Measurements from ENCODE around the gene ZNF467.

Gene ZNF467

DNA sequence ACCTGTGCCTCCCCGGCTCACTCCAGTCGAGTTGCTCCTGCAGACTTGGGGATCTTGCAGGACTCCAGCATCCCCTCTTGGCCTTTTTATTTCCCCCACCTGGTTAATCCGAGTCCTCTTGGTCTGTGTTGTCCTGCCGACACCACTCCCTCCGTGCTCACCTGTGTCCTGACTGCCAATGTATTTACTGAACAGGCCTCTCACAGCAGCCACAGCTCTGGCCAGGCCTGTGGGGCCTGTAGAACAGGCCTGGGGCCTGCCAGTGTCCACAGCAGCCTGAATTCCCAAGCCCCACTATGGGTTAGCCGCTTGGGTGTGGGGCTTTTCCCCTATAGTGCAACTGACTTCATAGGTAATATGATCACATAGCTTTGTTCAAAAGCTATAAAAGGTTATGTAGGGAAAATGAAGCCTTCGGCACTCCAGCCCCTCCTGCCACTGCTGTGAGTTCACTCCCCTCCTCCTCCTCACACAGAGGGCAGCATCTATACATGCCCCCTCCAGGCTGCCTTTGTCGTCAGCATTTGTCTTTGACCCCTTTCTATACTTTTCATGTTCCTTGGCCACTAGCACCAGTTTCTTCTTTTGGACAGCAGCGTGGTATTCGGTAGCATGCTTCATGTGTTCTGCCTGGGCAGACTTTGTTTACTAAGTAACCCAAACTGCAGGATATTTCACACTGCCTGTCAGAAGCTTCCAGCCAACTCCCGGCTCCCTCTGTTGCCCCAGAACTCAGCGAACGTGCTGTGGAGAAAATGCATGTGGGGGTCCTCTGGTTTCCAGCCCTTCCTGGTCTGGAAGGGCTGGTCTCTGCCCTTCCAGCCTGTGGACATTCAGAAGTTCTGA, 46.1 kb downstream of the ZNF467 start:
- no peak overlapping the region for H3K27ac ChIP-seq (ENCODE audit: low read length)
- H3K4me1 ChIP-seq (ENCODE audit: control insufficient read depth, insufficient read depth, low read length), result no peaks in the 10 kb centered on the region
- WGBS (ENCODE audit: insufficient coverage, insufficient read length), result no CpG with 5 or more reads among the region's 13 CpGs
- H3K36me3 ChIP-seq (ENCODE audit: control insufficient read depth, insufficient read depth, low read length), result peaks cover 15% of the 10 kb centered on the region
- no peaks in the 10 kb centered on the region for H3K9me3 ChIP-seq (ENCODE audit: control insufficient read depth, insufficient read depth, low read length)
- DNase-seq (ENCODE audit: low read depth, low spot score), result no peak
- H3K27me3 ChIP-seq (ENCODE audit: control insufficient read depth, insufficient read depth, low read length), result no peaks in the 10 kb centered on the region
- H3K4me3 ChIP-seq (ENCODE audit: low read length), result no peak overlapping the region

DNA sequence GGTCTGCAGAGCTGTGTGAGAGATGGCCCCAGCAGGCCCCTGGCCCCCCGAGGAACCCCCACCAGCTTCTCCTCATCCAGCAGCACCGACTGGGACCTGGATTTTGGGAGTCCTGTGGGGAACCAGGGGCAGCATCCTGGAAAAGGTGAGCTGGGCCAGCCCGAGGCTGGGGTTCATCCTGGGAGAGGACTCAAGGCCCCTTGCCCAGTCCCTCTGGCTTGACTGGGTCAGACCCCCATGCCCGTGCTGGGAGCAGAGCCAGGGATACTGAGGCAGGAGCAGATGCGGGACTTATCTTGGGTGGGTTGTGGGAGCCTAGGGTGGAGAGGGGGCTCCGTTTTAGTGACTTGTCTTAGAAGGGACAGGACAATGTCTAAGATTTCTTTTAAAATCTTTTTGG, 47.5 kb downstream of the ZNF467 start:
- Histone ChIP-seq H3K9me3 (ENCODE audit: control insufficient read depth, insufficient read depth, low read length) (no peaks in the 10 kb centered on the region), H3K4me1 (ENCODE audit: control insufficient read depth, insufficient read depth, low read length) (no peaks in the 10 kb centered on the region), H3K27ac (ENCODE audit: low read length) (no peak overlapping the region), H3K4me3 (ENCODE audit: low read length) (no peak overlapping the region), H3K27me3 (ENCODE audit: control insufficient read depth, insufficient read depth, low read length) (no peaks in the 10 kb centered on the region), H3K36me3 (ENCODE audit: control insufficient read depth, insufficient read depth, low read length) (peaks cover 21% of the 10 kb centered on the region)
- WGBS (ENCODE audit: insufficient coverage, insufficient read length), result no CpG with 5 or more reads among the region's 6 CpGs
- no peak for DNase-seq (ENCODE audit: low read depth, low spot score)

DNA sequence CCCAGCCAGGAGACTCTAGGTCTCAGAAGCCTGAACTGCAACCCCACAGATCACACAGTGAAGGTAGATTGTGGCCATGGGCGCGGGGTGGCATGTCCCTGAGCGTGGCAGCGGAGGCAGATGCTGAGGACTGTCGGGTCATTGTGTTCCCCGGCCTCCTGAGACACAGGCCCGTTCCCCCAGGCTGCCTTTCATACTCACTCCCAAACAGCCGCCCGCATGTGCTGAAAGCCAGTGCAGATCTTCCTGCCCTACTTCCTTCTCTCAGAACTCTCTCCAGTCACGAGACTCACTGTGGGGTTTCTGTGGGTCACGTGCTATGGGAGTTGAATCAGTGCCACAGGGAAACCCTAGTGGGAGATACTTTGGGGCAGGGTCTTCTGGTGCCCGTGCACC, 48.0 kb downstream of the ZNF467 start:
- Histone ChIP-seq H3K36me3 (ENCODE audit: control insufficient read depth, insufficient read depth, low read length) (peaks cover 23% of the 10 kb centered on the region), H3K27ac (ENCODE audit: low read length) (no peak overlapping the region), H3K4me1 (ENCODE audit: control insufficient read depth, insufficient read depth, low read length) (no peaks in the 10 kb centered on the region), H3K27me3 (ENCODE audit: control insufficient read depth, insufficient read depth, low read length) (no peaks in the 10 kb centered on the region), H3K4me3 (ENCODE audit: low read length) (no peak overlapping the region), H3K9me3 (ENCODE audit: control insufficient read depth, insufficient read depth, low read length) (no peaks in the 10 kb centered on the region)
- WGBS (ENCODE audit: insufficient coverage, insufficient read length), result no CpG with 5 or more reads among the region's 12 CpGs
- no peak for DNase-seq (ENCODE audit: low read depth, low spot score)

DNA sequence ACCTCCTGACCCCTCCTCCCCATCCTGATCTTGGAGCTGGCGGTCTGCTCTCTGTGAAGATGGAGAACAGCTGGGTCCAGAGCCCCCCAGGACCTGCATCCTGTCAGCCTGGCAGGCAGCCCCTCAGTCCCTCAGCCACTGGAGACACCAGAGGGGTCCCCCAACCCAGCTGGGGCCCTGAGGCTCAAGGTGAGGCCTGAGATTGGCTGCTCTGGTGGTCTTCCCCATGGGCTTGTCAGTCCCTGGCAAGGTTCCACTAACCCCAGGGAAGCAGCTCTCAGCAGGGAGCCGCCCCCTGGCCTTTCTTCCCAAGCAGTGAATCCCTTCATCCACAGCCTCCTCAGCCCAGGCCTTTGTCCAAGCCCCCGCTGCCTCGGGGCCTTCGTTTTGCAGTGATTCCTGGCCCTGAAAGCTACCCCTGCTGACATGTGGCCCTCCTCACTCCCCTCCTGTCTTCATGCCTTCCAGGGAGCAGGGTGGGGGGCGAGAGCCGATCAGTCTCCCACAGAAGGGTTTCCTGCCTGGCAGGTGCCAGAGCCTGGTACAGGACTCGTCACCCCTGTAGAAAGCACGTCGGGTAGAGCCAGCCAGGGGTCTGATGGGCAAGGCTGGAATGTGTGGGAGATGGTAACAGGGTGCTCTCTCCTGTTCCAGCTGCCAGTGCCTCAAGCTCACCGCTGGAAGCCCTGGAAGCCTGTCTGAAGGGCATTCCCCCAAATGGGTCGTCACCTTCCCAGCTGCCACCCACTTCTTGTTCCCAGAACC, 48.5 kb downstream of the ZNF467 start:
- peaks cover 23% of the 10 kb centered on the region for H3K36me3 ChIP-seq (ENCODE audit: control insufficient read depth, insufficient read depth, low read length)
- no peak overlapping the region for H3K27ac ChIP-seq (ENCODE audit: low read length)
- no peaks in the 10 kb centered on the region for H3K4me1 ChIP-seq (ENCODE audit: control insufficient read depth, insufficient read depth, low read length)
- DNase-seq (ENCODE audit: low read depth, low spot score), result no peak
- H3K9me3 ChIP-seq (ENCODE audit: control insufficient read depth, insufficient read depth, low read length), result no peaks in the 10 kb centered on the region
- no peaks in the 10 kb centered on the region for H3K27me3 ChIP-seq (ENCODE audit: control insufficient read depth, insufficient read depth, low read length)
- no peak overlapping the region for H3K4me3 ChIP-seq (ENCODE audit: low read length)
- WGBS (ENCODE audit: insufficient coverage, insufficient read length), result no CpG with 5 or more reads among the region's 12 CpGs

DNA sequence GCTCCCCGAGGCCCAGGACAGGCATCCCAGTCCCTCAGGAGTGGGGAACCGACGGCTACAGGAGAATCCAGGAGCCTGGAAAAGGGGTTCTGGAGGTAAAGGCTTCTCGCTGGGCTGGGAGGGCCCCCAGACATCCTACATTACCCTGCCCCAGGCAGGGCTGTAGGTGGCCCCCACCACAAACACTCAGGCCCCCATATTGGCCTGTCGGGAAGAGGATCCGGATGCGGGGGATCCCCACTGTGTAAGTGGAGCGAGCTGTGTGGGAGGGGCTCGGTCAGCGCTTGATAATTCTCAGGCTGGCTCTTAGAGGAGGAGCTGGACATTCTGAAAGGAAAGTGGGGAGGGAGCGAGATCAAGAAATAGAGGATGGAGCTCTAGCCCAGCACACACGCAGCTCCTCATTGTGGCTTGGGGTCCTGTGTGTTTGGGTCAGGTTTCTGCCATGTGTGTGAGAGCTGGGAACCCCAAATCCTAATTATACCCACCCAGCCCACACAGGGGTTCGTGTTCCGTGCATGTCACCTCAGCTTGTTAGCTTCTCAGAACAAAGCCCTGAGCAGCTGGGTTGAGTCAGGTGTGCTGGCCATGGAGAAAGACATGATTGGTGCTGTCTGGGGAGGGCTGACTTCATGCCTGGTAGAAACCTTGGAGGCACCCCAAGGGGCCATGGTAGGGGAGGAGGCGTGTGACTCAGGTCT, 49.4 kb downstream of the ZNF467 start:
- H3K4me3 ChIP-seq (ENCODE audit: low read length), result no peak overlapping the region
- no peak overlapping the region for H3K27ac ChIP-seq (ENCODE audit: low read length)
- no peak for DNase-seq (ENCODE audit: low read depth, low spot score)
- peaks cover 23% of the 10 kb centered on the region for H3K36me3 ChIP-seq (ENCODE audit: control insufficient read depth, insufficient read depth, low read length)
- H3K9me3 ChIP-seq (ENCODE audit: control insufficient read depth, insufficient read depth, low read length), result no peaks in the 10 kb centered on the region
- WGBS (ENCODE audit: insufficient coverage, insufficient read length), result no CpG with 5 or more reads among the region's 15 CpGs
- no peaks in the 10 kb centered on the region for H3K4me1 ChIP-seq (ENCODE audit: control insufficient read depth, insufficient read depth, low read length)
- H3K27me3 ChIP-seq (ENCODE audit: control insufficient read depth, insufficient read depth, low read length), result no peaks in the 10 kb centered on the region

DNA sequence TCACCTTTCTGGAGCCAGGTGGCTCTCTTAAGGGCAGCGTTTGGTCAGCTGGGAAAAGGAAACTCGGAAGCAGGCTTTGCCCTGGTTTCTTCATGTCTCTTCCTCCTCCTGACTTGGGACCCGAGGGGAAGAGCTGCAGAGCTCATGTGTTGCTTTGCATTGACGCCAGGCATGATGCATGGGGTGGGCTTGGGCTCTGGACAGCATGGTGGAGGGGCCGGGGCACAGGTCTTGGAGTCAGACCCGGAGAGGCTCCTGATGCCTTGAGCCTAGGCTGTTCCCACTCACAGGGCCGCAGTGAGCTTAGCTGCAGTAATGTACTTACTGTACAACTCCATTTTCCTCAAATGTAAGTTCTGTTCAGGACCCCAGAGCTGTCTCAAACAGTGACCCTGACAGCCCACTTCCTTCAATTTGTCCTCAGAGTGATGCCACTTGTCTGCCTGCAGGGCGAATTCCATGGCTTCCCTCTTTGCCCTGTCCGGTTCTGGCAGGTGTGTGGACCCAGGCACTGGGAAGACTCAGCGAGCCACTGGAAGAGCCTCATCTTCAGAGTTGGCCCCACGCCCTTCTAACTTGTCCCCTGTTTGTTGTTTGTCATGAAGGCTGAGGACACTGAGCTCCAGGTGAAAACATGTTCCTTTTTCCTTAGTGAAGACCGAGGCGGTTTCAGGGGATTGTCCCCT, 50.2 kb downstream of the ZNF467 start:
- H3K36me3 ChIP-seq (ENCODE audit: control insufficient read depth, insufficient read depth, low read length), result peaks cover 19% of the 10 kb centered on the region
- no CpG with 5 or more reads among the region's 13 CpGs for WGBS (ENCODE audit: insufficient coverage, insufficient read length)
- no peak overlapping the region for H3K4me3 ChIP-seq (ENCODE audit: low read length)
- no peaks in the 10 kb centered on the region for H3K4me1 ChIP-seq (ENCODE audit: control insufficient read depth, insufficient read depth, low read length)
- no peaks in the 10 kb centered on the region for H3K9me3 ChIP-seq (ENCODE audit: control insufficient read depth, insufficient read depth, low read length)
- no peaks in the 10 kb centered on the region for H3K27me3 ChIP-seq (ENCODE audit: control insufficient read depth, insufficient read depth, low read length)
- H3K27ac ChIP-seq (ENCODE audit: low read length), result no peak overlapping the region
- DNase-seq (ENCODE audit: low read depth, low spot score), result no peak

DNA sequence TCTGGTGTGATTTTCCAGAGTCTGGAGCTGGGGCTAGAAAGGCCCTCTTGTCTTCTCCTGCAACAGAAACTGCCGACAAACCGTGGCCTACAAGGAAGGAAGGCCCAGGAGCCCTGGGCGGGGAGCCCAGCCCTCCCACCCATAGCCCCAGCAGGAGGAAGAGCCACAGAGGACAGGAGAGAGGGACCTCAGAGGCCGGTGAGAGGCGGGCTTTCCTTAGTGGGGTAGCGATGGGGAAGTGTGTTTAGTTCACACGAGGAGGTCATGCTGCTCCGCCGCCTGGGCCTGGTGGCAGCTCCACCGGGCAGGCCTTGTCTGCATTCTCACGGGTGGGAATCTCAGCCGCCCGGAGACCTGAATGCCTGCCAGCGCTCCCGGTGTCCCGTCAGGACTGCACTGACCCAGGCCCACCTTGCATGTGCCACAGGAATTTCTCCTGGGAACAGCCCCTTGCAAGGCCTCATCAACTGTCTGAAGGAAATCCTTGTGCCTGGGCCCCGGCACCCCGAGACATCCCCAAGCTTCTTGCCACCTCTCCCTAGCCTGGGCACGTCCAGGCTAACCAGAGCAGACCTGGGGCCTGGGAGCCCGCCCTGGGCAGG, 50.9 kb downstream of the ZNF467 start:
- H3K9me3 ChIP-seq (ENCODE audit: control insufficient read depth, insufficient read depth, low read length), result no peaks in the 10 kb centered on the region
- WGBS (ENCODE audit: insufficient coverage, insufficient read length), result no CpG with 5 or more reads among the region's 20 CpGs
- peaks cover 19% of the 10 kb centered on the region for H3K36me3 ChIP-seq (ENCODE audit: control insufficient read depth, insufficient read depth, low read length)
- H3K4me3 ChIP-seq (ENCODE audit: low read length), result no peak overlapping the region
- H3K27me3 ChIP-seq (ENCODE audit: control insufficient read depth, insufficient read depth, low read length), result no peaks in the 10 kb centered on the region
- no peaks in the 10 kb centered on the region for H3K4me1 ChIP-seq (ENCODE audit: control insufficient read depth, insufficient read depth, low read length)
- DNase-seq (ENCODE audit: low read depth, low spot score), result no peak
- H3K27ac ChIP-seq (ENCODE audit: low read length), result no peak overlapping the region

DNA sequence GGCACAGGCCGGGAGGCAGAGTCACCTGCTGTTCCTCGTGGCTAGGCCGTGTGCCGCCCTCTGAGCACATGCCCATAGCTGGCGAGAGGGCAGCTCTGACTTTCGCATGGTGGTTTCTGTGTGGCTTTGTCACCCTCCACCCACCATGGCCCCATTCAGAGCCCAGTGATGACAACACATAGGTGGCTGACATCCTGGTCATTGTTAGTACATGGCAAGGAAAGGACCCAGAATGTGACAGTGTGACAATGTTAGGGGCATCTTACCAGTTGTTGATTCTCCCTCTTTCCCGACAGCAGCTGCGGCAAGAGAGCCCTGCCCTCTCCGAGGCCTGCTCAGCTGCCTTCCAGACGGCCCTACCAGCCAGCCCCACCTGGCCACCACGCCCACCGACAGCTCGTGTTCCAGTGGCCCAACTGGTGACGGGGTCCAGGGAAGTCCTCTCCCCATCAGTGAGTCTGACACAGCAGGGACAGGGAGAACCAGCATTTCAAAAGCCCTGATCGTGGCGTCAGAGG, 52.2 kb downstream of the ZNF467 start:
- no CpG with 5 or more reads among the region's 16 CpGs for WGBS (ENCODE audit: insufficient coverage, insufficient read length)
- Histone ChIP-seq H3K36me3 (ENCODE audit: control insufficient read depth, insufficient read depth, low read length) (peaks cover 19% of the 10 kb centered on the region), H3K4me3 (ENCODE audit: low read length) (no peak overlapping the region), H3K27me3 (ENCODE audit: control insufficient read depth, insufficient read depth, low read length) (no peaks in the 10 kb centered on the region), H3K9me3 (ENCODE audit: control insufficient read depth, insufficient read depth, low read length) (no peaks in the 10 kb centered on the region), H3K4me1 (ENCODE audit: control insufficient read depth, insufficient read depth, low read length) (no peaks in the 10 kb centered on the region), H3K27ac (ENCODE audit: low read length) (no peak overlapping the region)
- DNase-seq (ENCODE audit: low read depth, low spot score), result no peak

DNA sequence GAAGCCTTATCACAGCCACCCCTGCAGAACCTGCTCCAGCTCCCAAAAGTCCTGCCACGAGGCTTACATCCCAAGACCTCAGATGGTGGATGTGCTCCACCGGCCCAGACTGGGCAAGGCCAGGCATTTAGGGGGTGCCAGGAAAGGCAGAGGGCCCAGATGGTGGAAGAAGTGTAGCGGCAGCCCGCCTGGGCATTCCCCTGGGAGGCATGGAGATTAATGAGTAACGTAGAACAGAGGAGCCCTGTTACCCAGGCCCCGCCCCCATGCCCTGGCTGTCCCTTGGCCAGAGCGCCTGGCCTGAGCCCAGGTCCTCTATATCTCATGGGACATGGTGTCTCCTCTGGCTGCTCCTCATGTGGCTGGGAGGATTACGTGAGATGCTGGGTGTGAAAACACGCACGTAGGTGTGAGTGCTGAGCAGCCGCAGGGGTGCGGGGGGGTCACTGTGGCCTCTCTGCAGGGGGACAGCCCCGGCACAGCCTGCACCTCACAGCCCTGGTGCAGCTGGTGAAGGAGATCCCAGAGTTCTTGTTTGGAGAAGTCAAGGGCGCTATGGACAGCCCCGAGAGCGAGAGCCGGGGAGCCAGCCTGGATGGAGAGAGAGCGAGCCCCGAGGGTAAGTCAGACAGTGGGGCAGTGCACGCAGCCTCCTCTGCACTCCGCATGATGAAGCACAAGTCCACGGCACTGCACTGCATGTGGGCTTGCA, 52.9 kb downstream of the ZNF467 start:
- Histone ChIP-seq H3K9me3 (ENCODE audit: control insufficient read depth, insufficient read depth, low read length) (no peaks in the 10 kb centered on the region), H3K4me1 (ENCODE audit: control insufficient read depth, insufficient read depth, low read length) (no peaks in the 10 kb centered on the region; the same call in 1 of the 2 replicates), H3K36me3 (ENCODE audit: control insufficient read depth, insufficient read depth, low read length) (peaks cover 19% of the 10 kb centered on the region), H3K4me3 (ENCODE audit: low read length) (no peak overlapping the region), H3K27ac (ENCODE audit: low read length) (no peak overlapping the region), H3K27me3 (ENCODE audit: control insufficient read depth, insufficient read depth, low read length) (no peaks in the 10 kb centered on the region)
- no CpG with 5 or more reads among the region's 22 CpGs for WGBS (ENCODE audit: insufficient coverage, insufficient read length)
- no peak for DNase-seq (ENCODE audit: low read depth, low spot score)

All from iPS DF 6.9 (cell line).